Measurements from ENCODE around the gene MYO9B. TPM values are rescaled to one million over a fixed set of nuclear protein-coding genes. Genes with fewer than 3 reads are reported as not detected.

Gene MYO9B
- total RNA-seq, 1 experiment from 2014 or later: 58.6 TPM

GRCh38 chr19:17196610-17197009 lies 121.0 kb downstream of the MYO9B start:
- WGBS (ENCODE audit: extremely low coverage, insufficient read length, low lambda C conversion rate): 100% methylated on average over 2 of the region's 7 CpGs
- no peaks in the 10 kb centered on the region for H3K9me3 Mint-ChIP-seq

More at GRCh38 chr19:17196610-17197009, 121.0 kb downstream of the MYO9B start:
- Histone ChIP-seq H3K4me1 (ENCODE audit: insufficient read depth, low read length) (no peaks in the 10 kb centered on the region), H3K56ac (ENCODE audit: insufficient read length, low read depth, low read length) (no peak overlapping the region), H2BK5ac (ENCODE audit: insufficient read length, low read length) (no peak overlapping the region), H4K20me1 (ENCODE audit: control insufficient read depth, insufficient read depth, insufficient read length) (no peaks in the 10 kb centered on the region), H2BK15ac (ENCODE audit: low read depth, low read length) (no peak overlapping the region), H3K79me2 (ENCODE audit: insufficient read depth, low read length) (no peaks in the 10 kb centered on the region), H2BK20ac (ENCODE audit: low read depth, low read length, poor library complexity, severe bottlenecking) (no peak overlapping the region), H3K4me2 (ENCODE audit: insufficient read depth, insufficient read length, low read length) (no peak overlapping the region), H3K14ac (ENCODE audit: insufficient read depth, low read length) (no peak overlapping the region), H4K91ac (ENCODE audit: insufficient read length, low read depth, low read length) (no peak overlapping the region), H3K9ac (ENCODE audit: extremely low read depth, insufficient read length, low read length) (no peak overlapping the region), H3K27ac (ENCODE audit: insufficient read length, low read depth, low read length) (no peak overlapping the region), H2BK120ac (ENCODE audit: low read depth, low read length, poor library complexity, severe bottlenecking) (no peak overlapping the region), H4K8ac (replicated peaks; ENCODE audit: insufficient read length, low read depth, low read length) (no peak overlapping the region), H3T11ph (ENCODE audit: low read length) (no peak overlapping the region), H3K23ac (ENCODE audit: insufficient read length, low read depth, low read length) (no peak overlapping the region), H3K23me2 (ENCODE audit: insufficient read length, low read depth, low read length, poor library complexity, severe bottlenecking) (no peaks in the 10 kb centered on the region), H3K18ac (ENCODE audit: insufficient read length, low read depth, low read length) (no peak overlapping the region), H2AFZ (ENCODE audit: low read length) (no peak overlapping the region), H3K27me3 (ENCODE audit: insufficient read depth, low read length) (no peaks in the 10 kb centered on the region), H3K9me3 (ENCODE audit: control insufficient read depth, low read depth, low read length) (no peaks in the 10 kb centered on the region), H3K79me1 (ENCODE audit: insufficient read depth, low read depth, low read length, poor library complexity, severe bottlenecking) (no peaks in the 10 kb centered on the region), H4K5ac (ENCODE audit: insufficient read length, low read depth, low read length) (no peak overlapping the region), H3K4ac (ENCODE audit: low read depth, low read length) (no peak overlapping the region), H2BK12ac (ENCODE audit: insufficient read length, low read depth, low read length) (no peak overlapping the region), H2AK5ac (ENCODE audit: insufficient read length, low read length) (no peak overlapping the region)
- peaks cover 45 to 55% (median 52%) of the 10 kb centered on the region in 3 experiments for H3K36me3 Mint-ChIP-seq (ENCODE audit: insufficient read depth in 1 of 3, low read depth in 3 of 3)
- H3K4me1 Mint-ChIP-seq: no peaks in the 10 kb centered on the region
- no peak for TF ChIP-seq CTCF (conservative IDR thresholded peaks at IDR 0.05)
- DNase-seq: no peak
- no peak overlapping the region for H3K27ac Mint-ChIP-seq
- no peaks in the 10 kb centered on the region for H3K27me3 Mint-ChIP-seq (ENCODE audit: low read depth)
- H3K4me3 Mint-ChIP-seq: peak overlapping the region in 1 of 2 experiments; percentile 9; a peak in 2 of 5 replicates
